IMR-90 (cell line): ENCODE measurements around the gene MROH2A. TPM values are rescaled to one million over a fixed set of nuclear protein-coding genes. Genes with fewer than 3 reads are reported as not detected.

ENCODE experiments used
- ATAC-seq: fragments of 200-7000 bp; cut with Tn5 transposase; 2 replicates; pipeline ENCODE4 v1.9.1; 2020; ENCODE audit warnings: low read depth, mild to moderate bottlenecking, moderate library complexity
- BruUV-seq: library from RNA; stranded (reverse); fragments of 400-500 nt; replicated peaks from 2 replicates; lab custom pipeline; 2021; lab: Mats Ljungman, UMichigan
- CTCF ChIA-PET: fragments of 300-600 bp; formaldehyde crosslinking; extraction: SDS; loops from one replicate; lab custom pipeline; 2021; ENCODE audit warnings: antibody characterized with exemption; lab: Yijun Ruan, JAX
- POLR2A ChIA-PET: fragments of 300-600 bp; sonication (Branson Sonifier 250); formaldehyde crosslinking; loops from one replicate; lab custom pipeline; 2022; ENCODE audit warnings: antibody characterized with exemption; ENCODE audit not compliant: unreplicated experiment; lab: Charles Lee
- DNase-seq: peaks from one replicate; pipeline ENCODE4 v3.0.0; 2013
- H2AFZ ChIP-seq: replicated peaks from 2 replicates; pipeline ENCODE3; 2013; ENCODE audit warnings: low read length, mild to moderate bottlenecking; ENCODE audit not compliant: poor library complexity
- H2AK5ac ChIP-seq: 2 replicates; pipeline ENCODE4 v1.6.1; 2013; ENCODE audit warnings: low read depth, low read length, inconsistent platforms
- H2AK9ac ChIP-seq: replicated peaks from 2 replicates; pipeline ENCODE3; 2013; ENCODE audit warnings: mild to moderate bottlenecking, low read depth, low read length, moderate library complexity; ENCODE audit not compliant: poor library complexity
- H2BK120ac ChIP-seq: 2 replicates; pipeline ENCODE4 v1.6.1; 2013; ENCODE audit warnings: low read depth, low read length, inconsistent platforms
- H2BK15ac ChIP-seq: 3 replicates; pipeline ENCODE4 v1.6.1; 2013; ENCODE audit warnings: low read depth, low read length, inconsistent platforms
- H2BK20ac ChIP-seq: 2 replicates; pipeline ENCODE4 v1.6.1; 2013; ENCODE audit warnings: low read depth, mild to moderate bottlenecking, inconsistent platforms, low read length, moderate library complexity
- H2BK5ac ChIP-seq: 2 replicates; pipeline ENCODE4 v1.6.1; 2013; ENCODE audit warnings: mild to moderate bottlenecking, low read depth, low read length, inconsistent platforms; ENCODE audit not compliant: poor library complexity, severe bottlenecking
- H3K14ac ChIP-seq: replicated peaks from 2 replicates; pipeline ENCODE4 v1.6.1; 2013; ENCODE audit warnings: low read depth, low read length, inconsistent platforms
- H3K18ac ChIP-seq: 2 replicates; pipeline ENCODE4 v1.6.1; 2013; ENCODE audit warnings: low read depth, low read length, control low read depth
- H3K23ac ChIP-seq: 2 replicates; pipeline ENCODE4 v1.6.1; 2013; ENCODE audit warnings: low read depth, low read length, inconsistent platforms
- H3K27ac ChIP-seq: 2 replicates; pipeline ENCODE4 v1.5.1; 2013; ENCODE audit warnings: mild to moderate bottlenecking, control low read depth, low read length; ENCODE audit not compliant: insufficient read depth
- H3K27me3 ChIP-seq: 2 replicates; pipeline ENCODE4 v1.6.1; 2013; ENCODE audit warnings: low read length; ENCODE audit not compliant: control insufficient read depth, insufficient read depth
- H3K36me3 ChIP-seq: 2 replicates; pipeline ENCODE4 v1.6.1; 2013; ENCODE audit warnings: low read length, mixed read lengths; ENCODE audit not compliant: control insufficient read depth, insufficient read depth
- H3K4ac ChIP-seq: 2 replicates; pipeline ENCODE4 v1.6.1; 2013; ENCODE audit warnings: low read depth, low read length, inconsistent platforms
- H3K4me1 ChIP-seq: 2 replicates; pipeline ENCODE4 v1.6.1; 2013; ENCODE audit warnings: low read length, mixed read lengths; ENCODE audit not compliant: control insufficient read depth, insufficient read depth
- H3K4me2 ChIP-seq: 2 replicates; pipeline ENCODE4 v1.6.1; 2013; ENCODE audit warnings: low read depth, mild to moderate bottlenecking, control low read depth, low read length, moderate library complexity
- H3K4me3 ChIP-seq: 2 replicates; pipeline ENCODE4 v1.5.1; 2013; ENCODE audit warnings: low read depth, mild to moderate bottlenecking, control low read depth, low read length, moderate library complexity; ENCODE audit not compliant: insufficient read depth
- H3K56ac ChIP-seq: 2 replicates; pipeline ENCODE4 v1.6.1; 2013; ENCODE audit warnings: low read length, inconsistent platforms; ENCODE audit not compliant: insufficient read depth; ENCODE audit errors: extremely low read depth
- H3K79me1 ChIP-seq, 2 experiments: 2 replicates each; pipeline ENCODE4 v1.6.1; 2013; ENCODE audit warnings: low read length in 2 of 2, inconsistent platforms in 1 of 2, low read depth in 1 of 2
- H3K9ac ChIP-seq: 2 replicates; pipeline ENCODE4 v1.6.1; 2013; ENCODE audit warnings: low read depth, low read length, control low read depth
- H3K9me1 ChIP-seq: 2 replicates; pipeline ENCODE4 v1.6.1; 2013; ENCODE audit warnings: low read length, inconsistent platforms; ENCODE audit not compliant: insufficient read depth
- H3K9me3 ChIP-seq: 2 replicates; pipeline ENCODE4 v1.6.1; 2013; ENCODE audit warnings: low read length; ENCODE audit not compliant: control insufficient read depth, insufficient read depth
- H4K20me1 ChIP-seq: 2 replicates; pipeline ENCODE4 v1.6.1; 2013; ENCODE audit warnings: low read length, inconsistent platforms; ENCODE audit not compliant: insufficient read depth
- H4K5ac ChIP-seq: 2 replicates; pipeline ENCODE4 v1.6.1; 2013; ENCODE audit warnings: mild to moderate bottlenecking, low read depth, low read length, control low read depth
- H4K8ac ChIP-seq, 2 experiments: 2 replicates each; pipeline ENCODE4 v1.6.1; 2013; ENCODE audit warnings: low read depth in 2 of 2, low read length in 2 of 2, control low read depth in 1 of 2, inconsistent platforms in 1 of 2
- H4K91ac ChIP-seq: 2 replicates; pipeline ENCODE4 v1.6.1; 2013; ENCODE audit warnings: low read depth, low read length, inconsistent platforms; ENCODE audit not compliant: insufficient read depth
- BHLHE40 ChIP-seq: fragments of 150-350 bp; IDR thresholded peaks from 2 replicates; pipeline ENCODE4 v1.6.1; 2016; ENCODE audit warnings: mild to moderate bottlenecking, low read depth, low read length
- CHD1 ChIP-seq: IDR thresholded peaks from 2 replicates; pipeline ENCODE4 v1.6.1; 2012; ENCODE audit warnings: low read depth, low read length, improper control_type of control experiment
- NFE2L2 ChIP-seq: fragments of 150-350 bp; IDR thresholded peaks from 2 replicates; pipeline ENCODE4 v1.6.1; 2016; ENCODE audit warnings: low read depth, mild to moderate bottlenecking, low read length
- RCOR1 ChIP-seq: IDR thresholded peaks from 2 replicates; pipeline ENCODE4 v1.6.1; 2012; ENCODE audit warnings: mild to moderate bottlenecking, low read length, improper control_type of control experiment; ENCODE audit not compliant: insufficient replicate concordance
- WGBS, 2 experiments: methylation state at CpG; one replicate each; pipeline versions ENCODE4 v1.1.5 to v1.1.7; 2013; ENCODE audit warnings: missing lambda C conversion rate in 2 of 2; ENCODE audit not compliant: insufficient read length in 1 of 2; ENCODE audit errors: extremely low coverage in 2 of 2; 5-methylcytosine and 5-hydroxymethylcytosine counted together
- dilution Hi-C: fragments of 300-500 bp; cut with HindIII; formaldehyde crosslinking; loops from one replicate; pipeline ENCODE4 v1.14.3; 2018; ENCODE audit warnings: low sequenced_read_pairs; ENCODE audit not compliant: unreplicated experiment
- in situ Hi-C: fragments of 300-500 bp; cut with MboI; formaldehyde crosslinking; loops from 3 replicates; pipeline ENCODE4 v1.14.3; 2019; ENCODE audit warnings: low sequenced_read_pairs, inconsistent platforms, mixed read lengths
- intact Hi-C: fragments of 100-400 bp; cut with micrococcal nuclease; formaldehyde crosslinking; loops from 2 replicates; pipeline ENCODE4 v1.10.0; 2022
- polyA plus RNA-seq, 3 experiments: library from polyadenylated mRNA; depleted of rRNA; stranded (reverse); fragments of >200 nt; gene quantifications; 2 replicates each; pipeline ENCODE4 v1.2.3, GENCODE V29; 2012; ENCODE audit warnings: low replicate concordance in 1 of 3
- total RNA-seq: library from RNA; depleted of rRNA; stranded (reverse); fragments of >200 nt; gene quantifications from 2 replicates; pipeline ENCODE4 v1.2.3, GENCODE V29; 2012

The MROH2A gene
- total and polyA plus RNA-seq, 2 of the 4 experiments (the other 2 are of a cell fraction), result not detected

DNA sequence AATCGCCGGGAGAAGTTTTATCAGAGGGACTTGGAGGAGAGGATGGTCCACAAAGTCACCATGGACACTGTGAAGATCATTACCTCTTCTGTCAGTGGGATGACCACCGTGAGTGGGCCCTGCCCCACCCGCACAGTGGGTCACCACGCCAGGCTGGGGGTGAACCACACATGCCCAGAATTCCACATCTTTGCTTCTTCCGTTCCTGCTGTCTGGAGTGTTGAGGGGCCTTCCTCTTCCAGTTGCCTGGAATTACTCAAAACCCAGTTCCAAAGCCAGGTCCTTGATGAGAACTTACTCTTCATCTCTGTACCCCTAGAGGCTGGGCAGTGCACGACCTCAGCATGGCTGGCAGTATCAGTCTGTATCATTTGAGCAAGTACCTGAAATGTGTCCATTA is 22.1 kb downstream of the MROH2A start:
- Histone ChIP-seq H2BK120ac (no peak overlapping the region), H2BK15ac (no peak overlapping the region), H3K4me2 (no peak overlapping the region), H4K91ac (no peak overlapping the region), H4K8ac (no peak overlapping the region), H3K4me1 (no peaks in the 10 kb centered on the region), H3K27me3 (peaks cover 19% of the 10 kb centered on the region), H3K9ac (no peak overlapping the region), H3K79me1 (no peaks in the 10 kb centered on the region), H4K5ac (no peak overlapping the region), H3K4me3 (no peak overlapping the region), H3K14ac (no peak overlapping the region), H3K27ac (no peak overlapping the region), H2AK9ac (no peak overlapping the region), H4K20me1 (no peaks in the 10 kb centered on the region), H3K9me3 (no peaks in the 10 kb centered on the region; the same call in 1 of the 2 replicates), H3K9me1 (no peaks in the 10 kb centered on the region), H2AK5ac (no peak overlapping the region), H2BK5ac (no peak overlapping the region), H3K23ac (no peak overlapping the region), H3K18ac (no peak overlapping the region), H3K56ac (no peak overlapping the region), H3K36me3 (no peaks in the 10 kb centered on the region), H3K4ac (no peak overlapping the region), H2BK20ac (no peak overlapping the region), H2AFZ (no peak overlapping the region)
- DNase-seq, result no peak
- no peak for ATAC-seq
- ChIA-PET POLR2A (no interaction called here), CTCF (no interaction called here)
- dilution Hi-C loops (no loop called here), in situ Hi-C loops (no loop called here), intact Hi-C loops (no loop called here)
- no TSS peak for BruUV-seq
- no CpG with 5 or more reads among the region's 7 CpGs for WGBS, 2 experiments
- TF ChIP-seq RCOR1, result no peak
- no peak for TF ChIP-seq NFE2L2
- TF ChIP-seq BHLHE40, result no peak
- TF ChIP-seq CHD1, result no peak
